ENCODE data around the gene MOSPD2.

GRCh38 chrX:14923761-14924160 lies 50.5 kb downstream of the MOSPD2 start:
- TF ChIP-seq CTCF (conservative IDR thresholded peaks at IDR 0.05; ENCODE audit: low read depth, low read length): no peak
- TF ChIP-seq EZH2 (IDR thresholded peaks at IDR 0.05; ENCODE audit: low read length, unreplicated experiment): no peak

All from PC-3 (cell line).